ENCODE data around the gene CBL.

The CBL gene

GRCh38 chr11:119350302-119350701 is 144.2 kb downstream of the CBL start:
- no peak for DNase-seq

- no peak for DNase-seq
These were observed 145.1 kb downstream of the CBL start for GRCh38 chr11:119351232-119351631.

- DNase-seq = no peak
These were observed 146.7 kb downstream of the CBL start for GRCh38 chr11:119352857-119353260.

- DNase-seq = no peak
These were observed 149.1 kb downstream of the CBL start for GRCh38 chr11:119355091-119355843.

- DNase-seq = peak; percentile 71
These were observed 150.4 kb downstream of the CBL start for GRCh38 chr11:119356349-119357031.

- DNase-seq = no peak
These were observed 150.9 kb downstream of the CBL start for GRCh38 chr11:119357074-119357473.

Data from inflammatory macrophage treated with lipopolysaccharide for 4 hours (primary cell).